ENCODE measurements around the gene LRRC26. TPM values are rescaled to one million over a fixed set of nuclear protein-coding genes. Genes with fewer than 3 reads are reported as not detected.

Gene LRRC26
- total RNA-seq, 1 donor from 2014 or later, result not detected

DNA sequence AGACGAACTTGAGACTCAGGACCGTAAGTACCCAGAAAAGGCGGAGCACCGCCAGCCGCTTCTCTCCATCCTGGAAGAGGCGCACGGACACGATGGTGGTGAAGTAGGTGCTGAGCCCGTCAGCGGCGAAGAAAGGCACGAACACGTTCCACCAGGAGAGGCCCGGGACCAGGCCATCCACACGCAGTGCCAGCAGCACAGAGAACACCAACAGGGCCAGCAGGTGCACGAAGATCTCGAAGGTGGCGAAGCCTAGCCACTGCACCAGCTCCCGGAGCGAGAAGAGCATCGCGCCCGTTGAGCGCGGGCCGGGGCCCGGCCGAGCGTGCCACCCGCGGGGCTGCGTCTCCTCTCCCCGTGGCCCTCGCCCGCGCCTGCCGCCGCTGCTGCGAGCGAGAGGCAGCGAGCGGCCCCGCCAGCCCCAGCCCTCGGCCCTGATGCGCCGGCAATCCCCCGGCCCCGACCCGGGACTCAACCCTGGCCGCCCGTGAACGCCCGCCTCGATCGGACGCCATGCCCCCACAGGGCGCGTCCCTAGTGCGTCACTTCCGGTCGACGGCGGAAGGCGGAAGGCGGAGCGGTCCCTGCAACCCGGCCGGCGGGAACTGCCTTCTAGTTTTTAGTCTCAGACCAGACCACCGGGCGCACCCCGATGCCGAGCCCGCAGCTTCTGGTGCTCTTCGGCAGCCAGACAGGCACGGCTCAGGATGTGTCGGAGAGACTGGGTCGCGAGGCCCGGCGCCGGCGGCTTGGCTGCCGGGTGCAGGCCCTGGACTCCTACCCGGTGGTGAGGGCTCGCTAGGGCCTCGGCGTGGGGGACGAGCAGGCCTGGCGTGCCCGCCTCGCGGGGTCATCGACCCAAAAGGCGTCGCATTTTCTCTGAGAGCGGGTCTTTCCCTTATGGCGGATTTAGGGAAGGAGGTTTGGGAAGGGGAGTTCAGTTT is 35.5 kb upstream of the LRRC26 start, which contains the start of the genes NDOR1 and TMEM203:
TSS of gene NDOR1 (plus strand) at position 575 of the 944 bp plus-strand sequence. CDS start at position 653, 78 bp downstream.
TSS of gene TMEM203 (minus strand) at position 523 of the 944 bp plus-strand sequence. CDS start at position 289, 234 bp downstream.
- H3K27me3 Mint-ChIP-seq, result no peaks in the 10 kb centered on the region
- H3K36me3 Mint-ChIP-seq (ENCODE audit: low read depth), result peaks cover 26% of the 10 kb centered on the region
- peaks cover 30% of the 10 kb centered on the region for H3K4me1 Mint-ChIP-seq
- DNase-seq, result peak; percentile 99
- peak within 1 kb of the TSS; percentile 94 for H3K4me3 Mint-ChIP-seq
- peak within 1 kb of the TSS; percentile 93 for H3K27ac Mint-ChIP-seq
- no peaks in the 10 kb centered on the region for H3K9me3 Mint-ChIP-seq
- intact Hi-C loops (cut with micrococcal nuclease), result loop anchor here (1.0 kb wide), 3 partner anchors 17 to 76 kb away; partner anchors contain the start of genes ANAPC2 and SSNA1

DNA sequence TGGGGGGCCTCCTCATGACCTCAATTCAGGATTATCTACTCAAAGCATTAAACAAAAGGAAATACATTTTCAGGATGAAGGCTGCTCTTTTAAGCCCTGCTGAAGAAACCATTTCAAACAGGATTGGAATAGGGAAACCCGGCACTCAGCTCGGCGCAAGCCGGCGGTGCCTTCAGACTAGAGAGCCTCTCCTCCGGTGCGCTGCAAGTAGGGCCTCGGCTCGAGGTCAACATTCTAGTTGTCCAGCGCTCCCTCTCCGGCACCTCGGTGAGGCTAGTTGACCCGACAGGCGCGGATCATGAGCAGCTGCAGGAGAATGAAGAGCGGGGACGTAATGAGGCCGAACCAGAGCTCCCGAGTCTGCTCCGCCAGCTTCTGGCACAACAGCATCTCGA is 34.9 kb upstream of the LRRC26 start:
- Mint-ChIP-seq H3K4me1 (peaks cover 30% of the 10 kb centered on the region), H3K9me3 (no peaks in the 10 kb centered on the region), H3K27me3 (no peaks in the 10 kb centered on the region), H3K36me3 (ENCODE audit: low read depth) (peaks cover 24% of the 10 kb centered on the region), H3K4me3 (peak overlapping the region; percentile 94), H3K27ac (peak overlapping the region; percentile 91)
- no peak for DNase-seq
- intact Hi-C loops (cut with micrococcal nuclease), result loop anchor here (1.0 to 5.0 kb wide), 4 partner anchors 16 to 75 kb away; partner anchors contain the start of genes ANAPC2, SSNA1 and TUBB4B

- Mint-ChIP-seq H3K36me3 (ENCODE audit: low read depth) (peaks cover 17% of the 10 kb centered on the region), H3K27me3 (peaks cover 2% of the 10 kb centered on the region), H3K4me1 (peaks cover 30% of the 10 kb centered on the region), H3K9me3 (no peaks in the 10 kb centered on the region), H3K4me3 (no peak overlapping the region), H3K27ac (no peak overlapping the region)
- no peak for DNase-seq
- intact Hi-C loops (cut with micrococcal nuclease), result loop anchor here (5.0 kb wide), 1 partner anchor 39 kb away; the partner anchor contains the start of gene TUBB4B
Observed at GRCh38 chr9:137202966-137203365, 33.1 kb upstream of the LRRC26 start.

DNA sequence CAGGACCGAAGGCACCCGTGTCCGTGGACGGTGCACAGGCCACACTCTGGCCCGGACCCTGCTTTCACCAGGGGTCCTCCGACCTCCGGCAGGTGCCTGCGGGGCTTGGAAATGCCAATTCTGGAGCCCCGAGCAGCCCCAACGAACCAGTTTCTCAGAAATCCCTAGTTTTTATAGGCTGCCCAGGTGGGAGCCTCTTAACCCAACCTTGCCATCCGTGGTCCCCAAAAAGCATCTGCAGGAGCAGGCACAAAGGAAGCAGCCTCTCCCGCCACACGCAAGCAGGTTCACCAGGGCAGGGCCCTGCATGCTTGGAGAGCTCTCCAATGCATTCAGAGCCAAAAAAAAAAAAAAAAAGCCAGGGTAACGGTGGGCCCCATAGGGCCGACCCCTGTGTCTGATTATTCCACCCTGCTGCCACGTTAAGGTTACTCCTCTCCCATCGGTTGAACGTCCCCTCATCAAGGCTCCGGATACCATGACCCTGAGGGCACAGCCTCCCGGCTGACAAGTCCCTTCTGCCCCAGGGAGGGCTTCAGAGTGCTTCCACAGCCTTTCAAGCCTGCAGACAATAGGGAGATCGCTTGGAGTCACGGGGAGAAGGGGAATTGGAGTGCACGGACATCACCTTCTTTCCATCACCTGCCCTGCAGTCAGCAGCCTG is 31.5 kb upstream of the LRRC26 start:
- Mint-ChIP-seq H3K27me3 (peaks cover 2% of the 10 kb centered on the region), H3K4me3 (peak overlapping the region; percentile 87), H3K36me3 (ENCODE audit: low read depth) (peaks cover 9% of the 10 kb centered on the region), H3K27ac (peak overlapping the region; percentile 65), H3K4me1 (peaks cover 17% of the 10 kb centered on the region), H3K9me3 (no peaks in the 10 kb centered on the region)
- intact Hi-C loops (cut with micrococcal nuclease), result loop anchor here (2.0 to 5.0 kb wide), 2 partner anchors 41 to 73 kb away; partner anchors contain the start of gene TUBB4B
- no peak for DNase-seq

- Mint-ChIP-seq H3K27ac (peak within 1 kb of the TSS; percentile 65), H3K36me3 (ENCODE audit: low read depth) (peaks cover 4% of the 10 kb centered on the region), H3K4me1 (peaks cover 14% of the 10 kb centered on the region), H3K4me3 (peak within 1 kb of the TSS; percentile 87), H3K9me3 (no peaks in the 10 kb centered on the region), H3K27me3 (peaks cover 2% of the 10 kb centered on the region)
- DNase-seq, result peak; percentile 100
- intact Hi-C loops (cut with micrococcal nuclease), result loop anchor here (1.0 to 5.0 kb wide), 4 partner anchors 12 to 72 kb away; partner anchors contain the start of genes ANAPC2, SSNA1 and TUBB4B
Observed at GRCh38 chr9:137200311-137201204, 30.7 kb upstream of the LRRC26 start, which contains the start of gene TPRN. Gene TPRN (minus strand): TSS chr9:137200741. CDS start chr9:137200711, 30 bp downstream.

- DNase-seq, result no peak
- H3K4me1 Mint-ChIP-seq, result peaks cover 14% of the 10 kb centered on the region
- intact Hi-C loops (cut with micrococcal nuclease), result loop anchor here (1.0 to 5.0 kb wide), 4 partner anchors 11 to 71 kb away; partner anchors contain the start of genes ANAPC2, SSNA1 and TUBB4B
- H3K27ac Mint-ChIP-seq, result no peak overlapping the region
- no peaks in the 10 kb centered on the region for H3K9me3 Mint-ChIP-seq
- H3K4me3 Mint-ChIP-seq, result peak overlapping the region; percentile 81
- H3K27me3 Mint-ChIP-seq, result peaks cover 2% of the 10 kb centered on the region
- peaks cover 4% of the 10 kb centered on the region for H3K36me3 Mint-ChIP-seq (ENCODE audit: low read depth)
Observed at GRCh38 chr9:137199411-137200121, 29.7 kb upstream of the LRRC26 start.

DNA sequence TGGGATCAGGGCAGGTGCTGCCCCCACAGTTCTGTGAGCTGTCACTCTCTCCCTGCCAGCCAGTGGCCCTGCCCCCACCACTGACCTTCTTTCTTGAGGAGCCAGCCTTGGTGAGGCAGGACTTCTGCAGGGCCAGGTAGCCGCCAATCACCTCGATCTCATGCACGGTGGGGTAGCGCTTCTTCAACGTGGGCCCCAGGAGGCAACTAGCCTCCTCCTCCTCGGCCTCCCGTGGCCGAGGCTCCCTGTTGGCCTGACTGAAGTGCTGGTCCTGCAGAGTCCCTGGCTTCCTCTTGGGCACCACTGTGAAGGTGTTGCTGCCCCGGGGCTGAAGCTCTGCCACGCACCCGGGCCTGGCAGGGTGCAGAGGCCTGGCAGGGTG is 29.0 kb upstream of the LRRC26 start:
- no peak overlapping the region for H3K27ac Mint-ChIP-seq
- intact Hi-C loops (cut with micrococcal nuclease), result no loop called here
- H3K9me3 Mint-ChIP-seq, result no peaks in the 10 kb centered on the region
- peaks cover 3% of the 10 kb centered on the region for H3K36me3 Mint-ChIP-seq (ENCODE audit: low read depth)
- peaks cover 9% of the 10 kb centered on the region for H3K4me1 Mint-ChIP-seq
- H3K27me3 Mint-ChIP-seq, result peaks cover 2% of the 10 kb centered on the region
- DNase-seq, result no peak
- H3K4me3 Mint-ChIP-seq, result peak overlapping the region; percentile 32

- peaks cover 3% of the 10 kb centered on the region for H3K36me3 Mint-ChIP-seq (ENCODE audit: low read depth)
- intact Hi-C loops (cut with micrococcal nuclease), result no loop called here
- no peak for DNase-seq
- peaks cover 8% of the 10 kb centered on the region for H3K4me1 Mint-ChIP-seq
- H3K27me3 Mint-ChIP-seq, result peaks cover 2% of the 10 kb centered on the region
- no peak overlapping the region for H3K27ac Mint-ChIP-seq
- no peaks in the 10 kb centered on the region for H3K9me3 Mint-ChIP-seq
- H3K4me3 Mint-ChIP-seq, result peak overlapping the region; percentile 32
Observed at GRCh38 chr9:137198051-137198901, 28.4 kb upstream of the LRRC26 start.

DNA sequence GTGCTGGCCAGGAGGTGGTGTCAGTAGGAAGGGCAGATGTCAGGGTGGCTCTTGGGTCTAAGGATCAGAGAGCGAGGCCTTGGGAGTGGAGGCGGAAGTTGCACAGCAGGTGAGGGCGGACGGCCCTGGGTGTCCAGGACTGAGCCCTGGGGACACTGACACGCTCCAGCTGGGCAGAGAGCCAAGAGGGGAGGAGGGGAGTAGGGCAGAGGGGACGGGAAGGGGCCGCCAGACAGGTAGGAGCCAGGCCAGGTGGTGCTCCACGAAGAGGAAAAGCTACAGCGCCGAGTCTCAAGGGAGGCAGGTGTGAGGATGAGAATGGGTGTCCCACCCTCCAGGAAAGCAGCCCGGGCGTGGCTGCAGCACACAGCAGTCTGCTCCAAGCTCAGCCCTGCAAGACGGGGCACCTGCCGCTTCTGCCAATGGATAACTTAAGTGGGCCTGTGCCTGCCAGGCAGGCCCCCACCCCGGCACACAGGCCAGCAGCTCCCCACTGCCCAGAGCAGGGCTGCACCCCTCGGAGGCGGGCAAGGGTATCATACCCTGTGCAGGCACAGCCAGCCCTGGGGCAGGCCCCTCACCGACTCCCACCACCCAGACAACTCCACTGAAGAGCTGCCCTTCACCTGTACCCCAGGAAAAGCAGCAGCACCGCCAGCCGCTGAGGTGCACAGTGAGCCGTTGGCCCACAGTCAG is 25.8 kb upstream of the LRRC26 start:
- H3K4me3 Mint-ChIP-seq, result no peak overlapping the region
- H3K4me1 Mint-ChIP-seq, result no peaks in the 10 kb centered on the region
- intact Hi-C loops (cut with micrococcal nuclease), result no loop called here
- peaks cover 2% of the 10 kb centered on the region for H3K27me3 Mint-ChIP-seq
- no peak overlapping the region for H3K27ac Mint-ChIP-seq
- DNase-seq, result no peak
- H3K9me3 Mint-ChIP-seq, result no peaks in the 10 kb centered on the region
- peaks cover 6% of the 10 kb centered on the region for H3K36me3 Mint-ChIP-seq (ENCODE audit: low read depth)

- H3K4me1 Mint-ChIP-seq, result no peaks in the 10 kb centered on the region
Observed at GRCh38 chr9:137194909-137195308, 25.1 kb upstream of the LRRC26 start.

GRCh38 chr9:137194388-137194787 is 24.5 kb upstream of the LRRC26 start:
- Mint-ChIP-seq H3K36me3 (ENCODE audit: low read depth) (peaks cover 11% of the 10 kb centered on the region), H3K27me3 (no peaks in the 10 kb centered on the region), H3K4me3 (no peak overlapping the region), H3K27ac (no peak overlapping the region), H3K4me1 (peaks cover 3% of the 10 kb centered on the region), H3K9me3 (no peaks in the 10 kb centered on the region)
- intact Hi-C loops (cut with micrococcal nuclease), result no loop called here
- no peak for DNase-seq

More at GRCh38 chr9:137194909-137195308, 25.1 kb upstream of the LRRC26 start:
- intact Hi-C loops (cut with micrococcal nuclease), result no loop called here
- no peaks in the 10 kb centered on the region for H3K9me3 Mint-ChIP-seq
- H3K4me3 Mint-ChIP-seq, result no peak overlapping the region
- no peak for DNase-seq
- H3K27ac Mint-ChIP-seq, result no peak overlapping the region
- H3K36me3 Mint-ChIP-seq (ENCODE audit: low read depth), result peaks cover 8% of the 10 kb centered on the region
- peaks cover 2% of the 10 kb centered on the region for H3K27me3 Mint-ChIP-seq

Data from activated CD4-positive, alpha-beta T cell treated with anti-CD3 and anti-CD28 coated beads, Interleukin-2, amount 10 ng/mL, durations not matched to agents 24 days and 14 days (primary cell).